Activated naive CD8-positive, alpha-beta T cell treated with anti-CD3 and anti-CD28 coated beads, Interleukin-2, amount 50 U/mL, for 16 hours (primary cell): ENCODE data around the gene TBL2.
A peak's percentile ranks its signal among the peaks of the same experiment; 100 is the strongest.
"Not testable (repeated sequence)": the region's sequence is repeated elsewhere in the genome, so short reads cannot be mapped to it uniquely, and the experiment has no call there.

Experiments used
- DNase-seq: peaks from one replicate; pipeline ENCODE4 v3.0.0-alpha.2; 2020; ENCODE audit warnings: low read depth, low spot score

TBL2 gene, protein sequence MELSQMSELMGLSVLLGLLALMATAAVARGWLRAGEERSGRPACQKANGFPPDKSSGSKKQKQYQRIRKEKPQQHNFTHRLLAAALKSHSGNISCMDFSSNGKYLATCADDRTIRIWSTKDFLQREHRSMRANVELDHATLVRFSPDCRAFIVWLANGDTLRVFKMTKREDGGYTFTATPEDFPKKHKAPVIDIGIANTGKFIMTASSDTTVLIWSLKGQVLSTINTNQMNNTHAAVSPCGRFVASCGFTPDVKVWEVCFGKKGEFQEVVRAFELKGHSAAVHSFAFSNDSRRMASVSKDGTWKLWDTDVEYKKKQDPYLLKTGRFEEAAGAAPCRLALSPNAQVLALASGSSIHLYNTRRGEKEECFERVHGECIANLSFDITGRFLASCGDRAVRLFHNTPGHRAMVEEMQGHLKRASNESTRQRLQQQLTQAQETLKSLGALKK

DNA sequence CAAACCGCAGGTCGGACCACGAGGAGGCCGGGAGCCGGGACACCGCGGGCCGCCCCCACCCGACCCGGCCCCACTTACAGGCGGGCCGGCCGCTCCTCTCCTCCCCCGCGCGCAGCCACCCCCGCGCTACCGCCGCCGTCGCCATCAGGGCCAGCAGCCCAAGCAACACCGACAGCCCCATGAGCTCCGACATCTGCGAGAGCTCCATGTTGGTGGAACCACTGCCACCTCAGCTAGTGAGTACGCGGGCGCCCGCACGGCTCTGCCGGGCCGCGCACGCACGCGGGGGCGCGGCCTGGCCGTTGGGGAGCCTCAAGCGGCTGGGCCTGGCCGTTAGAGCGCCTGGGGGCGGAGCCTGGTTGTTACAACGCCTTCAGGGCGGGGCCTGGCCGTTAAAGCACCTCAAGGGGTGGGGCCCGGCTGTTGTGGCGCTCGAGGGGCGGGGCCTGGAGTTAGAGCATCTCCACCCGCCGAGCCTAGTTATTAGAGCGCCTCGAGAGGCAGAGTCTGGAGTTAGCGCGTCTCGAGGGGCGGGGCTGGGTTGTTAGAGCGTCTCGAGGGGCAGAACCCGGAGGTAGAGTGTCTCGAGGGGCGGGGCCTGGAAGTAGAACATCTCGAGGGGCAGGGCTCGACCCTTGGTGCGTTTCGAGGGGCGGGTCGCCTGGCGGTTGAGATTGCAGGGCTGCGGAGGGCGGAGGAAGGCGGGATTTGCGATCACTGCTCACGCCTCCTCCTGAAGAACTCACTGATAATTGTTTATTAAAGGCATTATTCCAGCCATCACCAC lies at the start of gene TBL2:
Gene TBL2 (minus strand): TSS at position 238 of the 787 bp plus-strand sequence. CDS start 30 bp downstream, at position 208.
- DNase-seq: peak; percentile 97

DNA sequence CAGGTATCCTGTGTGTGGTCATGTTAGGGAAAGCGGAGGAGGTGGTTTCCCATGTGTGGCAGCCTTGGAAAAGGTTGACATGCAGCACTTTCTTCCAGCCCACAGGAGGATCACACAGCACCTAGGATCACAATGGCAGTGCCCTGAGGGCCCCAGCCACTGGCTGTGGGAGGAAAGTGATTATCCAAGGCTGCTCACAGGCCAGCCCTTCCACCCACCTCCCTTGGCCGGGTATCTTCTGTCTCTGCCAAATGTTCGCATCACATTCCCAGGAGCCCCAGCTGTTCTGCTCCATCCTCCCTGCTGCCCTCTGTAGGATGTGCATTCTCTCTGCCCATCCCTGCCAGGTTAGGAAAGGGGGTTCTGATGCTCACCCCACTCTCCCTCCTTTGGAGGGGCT lies 48.4 kb upstream of the TBL2 start:
- DNase-seq: no peak

DNA sequence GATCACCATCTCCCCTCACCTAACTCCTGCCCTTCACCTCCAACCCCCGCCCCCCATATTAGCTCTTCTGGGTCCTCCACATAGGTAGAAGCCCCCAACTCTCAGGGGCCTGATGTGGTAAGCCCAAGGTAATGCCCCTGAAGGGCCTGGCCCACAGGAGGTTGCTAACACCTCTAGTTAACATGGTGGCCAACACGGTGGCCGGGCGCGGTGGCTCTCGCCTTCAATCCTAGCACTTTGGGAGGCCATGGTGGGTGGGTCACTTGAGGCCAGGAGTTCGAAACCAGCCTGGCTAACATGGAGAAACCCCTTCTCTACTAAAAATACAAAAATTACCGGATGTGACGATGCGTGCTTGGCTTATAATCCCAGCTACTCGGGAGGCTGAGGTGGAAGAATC lies 46.9 kb upstream of the TBL2 start:
- DNase-seq: no peak

DNA sequence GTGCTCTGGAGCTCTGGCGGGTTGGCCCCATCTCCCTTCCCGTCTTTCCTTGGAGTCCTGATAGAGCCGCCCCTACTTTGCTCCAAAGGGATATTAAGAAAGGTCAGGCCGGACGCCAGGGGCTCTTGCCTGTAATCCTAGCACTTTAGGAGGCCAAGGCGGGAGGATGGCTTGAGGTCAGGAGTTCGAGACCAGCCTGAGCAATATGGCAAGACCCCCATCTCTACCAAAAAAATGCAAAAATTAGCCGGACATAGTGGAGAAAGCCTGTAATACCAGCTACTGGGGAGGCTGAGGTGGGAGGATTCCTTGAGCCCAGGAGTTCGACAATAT lies 46.3 kb upstream of the TBL2 start:
- DNase-seq: no peak

DNA sequence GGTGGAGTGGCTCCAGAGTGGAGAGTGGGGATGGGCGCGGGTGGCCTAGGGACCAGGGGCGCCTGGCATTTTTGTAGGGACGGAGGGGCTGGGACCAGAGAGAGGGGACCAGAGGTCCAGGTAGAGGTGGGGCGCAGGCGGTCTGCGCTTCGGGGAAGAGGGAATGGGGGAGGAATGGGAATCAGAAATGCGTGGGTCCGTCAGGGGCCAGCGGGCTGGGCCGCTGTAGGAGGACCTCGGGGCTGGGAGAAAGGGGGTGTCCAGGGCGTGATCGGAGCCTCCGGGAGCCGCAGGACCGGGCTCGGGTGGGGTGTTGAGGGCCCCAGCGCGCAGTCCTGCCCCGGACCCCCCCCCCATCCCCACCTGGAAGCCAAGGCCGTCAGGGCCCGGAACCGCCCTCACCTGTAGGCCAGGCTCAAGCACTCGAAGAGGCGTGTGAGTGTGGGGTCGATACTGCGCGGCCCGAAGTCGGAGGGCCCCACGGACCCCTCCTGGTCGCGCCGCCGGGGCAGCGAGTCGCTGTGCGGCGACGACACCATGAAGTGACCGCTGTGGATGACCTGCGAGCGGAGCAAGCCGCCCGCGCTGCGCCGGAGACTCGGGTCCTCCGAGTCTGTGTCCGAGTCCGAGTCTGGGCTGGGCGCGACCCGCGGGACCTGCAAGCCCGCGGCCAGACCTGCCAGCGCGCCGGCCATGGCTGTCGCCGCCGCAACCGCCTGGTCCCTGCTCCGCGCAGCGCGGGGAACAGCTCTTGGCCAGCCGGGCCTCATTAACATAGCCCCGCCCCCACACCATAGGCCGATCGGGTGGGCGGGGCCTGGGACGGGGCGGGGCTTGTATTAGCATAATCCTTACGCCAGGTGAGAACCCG lies 45.7 kb upstream of the TBL2 start, which contains the start of gene MLXIPL:
Gene MLXIPL (minus strand): TSS at position 725 of the 871 bp plus-strand sequence. CDS start 30 bp downstream, at position 695.
- DNase-seq: peak; percentile 41

DNA sequence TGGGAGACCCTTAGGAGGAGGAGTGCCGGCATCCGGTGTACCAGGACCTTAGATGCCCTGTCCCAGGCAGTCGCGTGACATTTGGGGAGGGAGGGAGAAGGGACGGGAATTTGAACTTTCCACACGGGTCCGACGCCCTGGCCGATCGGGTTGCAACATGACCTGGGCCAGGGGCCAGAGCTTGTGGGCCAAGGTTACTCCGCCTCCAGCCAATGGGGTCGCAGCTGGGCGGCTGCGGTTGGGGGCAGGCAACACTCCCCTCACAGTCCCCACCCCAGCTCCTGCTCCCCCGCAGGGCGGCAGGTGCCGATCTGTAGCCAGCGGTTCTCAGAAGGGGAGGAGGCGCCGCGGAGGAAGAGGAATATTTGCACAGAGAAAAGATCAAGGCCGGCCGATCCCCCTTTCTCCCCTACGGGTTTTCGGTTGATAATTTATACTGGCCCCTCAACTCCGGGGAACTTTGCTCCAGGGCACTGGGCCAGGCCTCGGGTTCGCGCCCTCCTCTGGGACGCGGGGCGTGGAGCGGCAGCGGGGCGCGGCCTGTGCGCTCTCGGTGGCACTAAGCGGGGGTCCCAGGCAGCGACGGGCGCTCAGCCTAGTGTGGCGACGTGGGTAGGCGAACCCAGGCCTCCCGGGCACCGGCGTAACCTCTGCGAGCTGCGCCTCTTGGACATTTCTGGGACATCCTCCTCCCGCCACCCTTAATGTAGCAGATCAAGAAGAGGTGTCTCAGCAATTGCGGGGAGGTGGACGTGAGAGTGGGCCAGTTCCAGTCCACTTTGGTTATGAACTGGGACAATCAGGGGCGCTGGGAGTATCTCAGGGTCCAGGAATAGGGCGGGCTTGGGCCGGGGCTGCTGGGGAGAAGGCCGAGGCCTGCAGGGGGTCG lies 44.8 kb upstream of the TBL2 start:
- no peak for DNase-seq

DNA sequence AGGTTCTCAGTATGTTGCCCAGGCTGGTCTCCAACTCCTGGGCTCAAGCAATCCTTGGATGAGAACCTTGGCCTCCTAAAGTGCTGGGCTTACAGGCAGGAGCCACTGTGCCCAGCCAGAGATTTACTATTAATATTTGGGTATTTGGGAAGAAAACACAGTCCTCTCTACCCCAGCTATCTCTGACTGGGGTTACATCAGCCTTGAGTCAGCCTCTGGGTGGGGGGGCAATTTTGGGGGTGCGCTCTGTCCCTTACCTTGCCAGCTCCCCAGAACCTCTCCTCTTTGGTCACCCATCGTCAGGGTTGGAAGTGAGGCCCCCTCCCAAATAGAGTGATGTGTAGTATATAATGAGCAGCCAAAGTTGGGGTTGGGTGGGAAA lies 44.1 kb upstream of the TBL2 start:
- no peak for DNase-seq

DNA sequence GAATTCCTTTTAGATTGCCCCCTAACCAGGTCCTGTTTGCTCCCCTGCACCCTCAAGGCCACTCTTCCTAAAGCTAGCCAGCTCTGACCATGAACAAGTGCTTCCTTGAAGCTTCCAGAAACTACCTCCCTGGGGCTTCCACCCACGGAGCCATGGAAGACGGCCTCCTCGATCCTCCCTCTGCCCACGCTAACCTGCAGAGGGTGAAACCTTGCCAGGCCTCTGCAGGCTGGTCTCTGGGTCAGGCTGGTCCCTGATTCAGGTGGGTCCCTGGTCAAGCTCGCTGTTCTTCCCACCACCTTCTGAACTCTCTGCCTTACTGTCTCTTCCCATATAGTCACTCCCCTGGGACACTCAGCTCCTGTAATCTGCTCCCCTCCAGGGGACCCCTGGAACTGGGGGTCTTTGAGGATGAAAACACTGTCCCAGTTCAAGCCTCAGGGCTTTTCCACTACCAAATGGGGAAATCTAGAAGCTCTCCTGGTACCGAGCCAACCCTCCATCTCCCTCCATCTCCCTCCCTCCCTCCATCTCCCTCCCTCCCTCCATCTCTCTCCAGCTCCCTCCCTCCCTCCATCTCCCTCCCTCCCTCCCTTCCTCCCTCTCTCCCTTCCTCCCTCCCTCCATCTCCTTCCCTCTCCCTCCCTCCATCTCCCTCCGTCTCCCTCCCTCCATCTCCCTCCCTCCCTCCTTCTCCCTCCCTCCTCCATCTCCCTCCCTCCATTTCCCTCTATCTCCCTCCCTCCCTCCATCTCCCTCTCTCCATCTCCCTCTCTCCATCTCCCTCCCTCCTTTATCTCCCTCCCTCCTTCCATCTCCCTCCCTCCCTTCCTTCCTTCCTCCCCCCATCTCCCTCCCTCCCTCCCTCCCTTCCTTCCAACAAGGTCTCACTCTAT lies 43.0 kb upstream of the TBL2 start:
- no peak for DNase-seq

DNA sequence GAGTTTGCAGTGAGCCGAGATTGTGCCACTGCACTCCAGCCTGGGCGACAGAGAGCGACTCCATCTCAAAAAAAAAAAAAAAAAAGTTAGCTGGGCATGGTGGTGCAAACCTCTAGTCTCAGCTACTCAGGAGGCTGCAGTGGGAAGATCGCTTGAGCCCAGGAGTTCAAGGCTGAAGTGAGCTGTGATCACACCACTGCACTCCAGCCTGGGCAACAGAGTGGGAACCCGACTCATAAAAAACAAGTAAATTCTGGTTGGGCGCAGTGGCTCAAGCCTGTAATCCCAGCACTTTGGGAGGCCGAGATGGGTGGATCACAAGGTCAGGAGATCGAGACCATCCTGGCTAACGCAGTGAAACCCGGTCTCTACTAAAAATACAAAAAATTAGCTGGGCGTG lies 41.0 kb upstream of the TBL2 start:
- DNase-seq: not testable (repeated sequence)

DNA sequence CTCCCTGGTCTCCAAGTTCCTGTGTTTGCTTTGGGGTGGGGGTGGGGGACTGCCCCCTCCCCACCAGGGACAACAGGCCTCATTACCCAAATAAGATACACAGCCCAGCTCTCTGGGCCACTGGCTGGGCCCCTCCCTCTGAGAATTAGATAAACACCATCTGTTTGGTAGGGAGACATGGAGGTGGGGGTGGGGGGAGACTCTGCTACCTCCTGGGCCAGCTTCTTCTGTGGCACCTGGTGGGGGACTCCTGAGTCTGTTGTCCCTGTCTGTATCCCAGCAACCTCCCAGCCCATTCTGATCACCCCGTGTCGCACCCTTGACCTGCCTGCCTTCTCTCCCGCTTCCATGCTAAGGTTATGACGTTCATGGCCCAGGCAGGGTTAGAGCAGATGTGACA lies 40.2 kb upstream of the TBL2 start:
- no peak for DNase-seq

DNA sequence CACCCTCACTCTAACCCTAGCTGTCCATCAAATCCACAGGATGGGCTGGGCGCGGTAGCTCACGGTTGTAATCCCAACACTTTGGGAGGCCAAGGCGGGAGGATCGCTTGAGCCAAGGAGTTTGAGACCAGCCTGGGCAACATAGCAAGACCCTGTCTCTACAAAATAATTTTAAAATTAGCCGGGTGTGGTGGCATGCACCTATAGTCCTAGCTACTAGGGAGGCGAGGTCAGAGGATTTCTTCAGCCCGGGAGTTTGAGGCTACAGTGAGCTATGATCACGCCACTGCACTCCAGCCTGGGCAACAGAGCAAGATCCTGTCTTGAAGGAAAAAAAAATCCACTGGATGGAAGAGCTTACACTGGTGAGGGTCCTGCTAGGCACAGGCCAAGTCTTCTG lies 39.1 kb upstream of the TBL2 start:
- not testable (repeated sequence) for DNase-seq

DNA sequence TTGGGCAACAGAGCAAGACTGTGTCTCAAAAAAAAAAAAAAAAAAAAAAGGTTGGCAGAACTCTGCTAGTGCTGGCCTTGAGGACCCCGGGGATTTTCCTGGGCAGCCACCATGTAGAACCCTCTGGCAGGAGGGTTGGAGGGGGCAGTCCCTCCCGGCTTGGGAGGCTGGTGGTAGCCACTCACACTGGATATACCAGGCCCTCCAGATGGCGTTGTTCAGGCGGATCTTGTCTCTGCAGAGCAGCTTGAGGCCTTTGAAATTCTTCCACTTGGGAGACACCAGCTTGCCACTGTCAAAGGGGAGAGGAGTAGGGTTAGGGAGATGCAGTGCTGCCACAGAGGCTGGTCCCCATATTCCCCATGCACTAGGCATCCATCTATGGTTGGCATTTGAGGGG lies 37.5 kb upstream of the TBL2 start:
- no peak for DNase-seq

DNA sequence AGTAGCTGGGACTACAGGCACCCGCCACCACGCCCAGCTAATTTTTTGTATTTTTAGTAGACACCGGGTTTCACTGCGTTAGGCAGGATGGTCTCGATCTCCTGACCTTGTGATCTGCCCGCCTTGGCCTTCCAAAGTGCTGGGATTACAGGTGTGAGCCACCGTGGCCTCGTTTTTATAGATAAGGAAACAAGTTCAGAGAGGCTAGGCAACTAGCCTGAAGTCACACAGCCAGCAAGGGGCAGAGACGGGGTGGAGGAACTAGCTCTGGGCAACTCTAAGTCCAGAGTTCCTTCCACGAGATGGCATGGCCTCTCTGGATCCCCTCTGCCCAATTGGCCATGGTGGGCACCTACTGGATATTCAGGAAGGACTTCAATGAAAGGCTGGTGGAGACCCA lies 36.6 kb upstream of the TBL2 start:
- not testable (repeated sequence) for DNase-seq

DNA sequence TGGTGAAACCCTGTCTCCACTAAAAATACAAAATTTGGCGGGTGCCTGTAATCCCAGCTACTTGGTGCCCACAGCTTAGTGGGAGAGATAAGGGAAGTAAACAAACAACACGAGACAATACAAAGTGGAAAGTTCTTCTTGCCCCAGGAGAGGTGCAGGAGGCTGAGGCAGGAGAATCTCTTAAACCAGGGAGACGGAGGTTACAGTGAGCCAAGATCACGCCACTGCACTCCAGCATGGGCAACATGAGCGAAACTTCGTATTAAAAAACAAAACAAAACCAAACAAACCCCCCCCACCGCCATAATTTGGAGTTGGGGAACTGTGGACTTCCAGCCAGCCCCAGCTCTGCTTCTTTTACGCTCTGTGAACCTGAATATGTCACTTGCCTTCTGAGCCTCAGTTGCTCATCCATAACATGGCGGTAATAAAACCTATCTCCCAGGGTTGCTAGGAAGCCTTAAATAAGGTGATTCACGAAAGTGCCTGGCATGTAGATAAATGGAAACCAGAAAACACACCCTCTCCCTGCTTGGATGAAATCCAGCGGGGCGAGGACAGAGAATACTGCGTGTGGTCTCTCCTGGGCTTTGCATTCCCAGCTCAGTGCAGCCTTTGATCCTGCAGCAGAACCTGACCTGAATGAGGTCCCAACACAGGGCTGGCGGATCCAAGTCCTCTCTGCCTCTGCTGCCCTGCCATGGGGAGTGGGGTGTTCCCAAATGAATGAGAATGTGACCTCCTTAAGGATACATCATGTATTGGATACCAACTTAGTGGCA lies 35.8 kb upstream of the TBL2 start:
- no peak for DNase-seq

DNA sequence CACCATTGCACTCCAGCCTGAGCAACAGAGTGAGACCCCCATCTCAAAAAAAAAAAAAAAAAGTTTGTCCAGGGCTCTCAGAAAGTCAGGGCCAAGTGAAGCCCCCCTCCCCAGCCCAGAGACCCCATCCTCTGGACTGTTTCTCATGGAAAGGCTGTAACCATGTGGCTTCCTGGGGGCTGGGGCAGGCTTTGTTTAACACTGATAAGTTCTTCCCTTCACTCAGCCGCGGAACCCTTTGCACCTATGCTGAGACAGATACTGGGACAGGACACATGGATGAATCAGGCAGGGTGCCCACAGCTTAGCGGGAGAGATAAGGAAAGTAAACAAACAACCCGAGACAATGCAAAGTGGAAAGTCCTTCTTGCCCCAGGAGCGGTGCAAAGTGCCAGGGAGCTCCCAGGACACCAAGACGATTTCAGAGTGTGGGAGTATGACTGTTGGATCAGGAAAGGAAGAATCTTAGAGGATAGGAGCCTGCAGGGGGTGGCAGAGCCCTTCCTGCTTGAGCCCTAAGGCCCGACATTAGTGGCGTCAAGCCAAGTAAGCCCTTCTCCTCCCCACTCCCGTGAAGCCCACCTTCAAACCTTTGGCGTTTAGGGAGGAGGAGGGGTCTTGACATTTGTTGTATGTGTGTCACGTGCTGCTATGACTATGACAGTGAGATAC lies 34.4 kb upstream of the TBL2 start:
- no peak for DNase-seq

DNA sequence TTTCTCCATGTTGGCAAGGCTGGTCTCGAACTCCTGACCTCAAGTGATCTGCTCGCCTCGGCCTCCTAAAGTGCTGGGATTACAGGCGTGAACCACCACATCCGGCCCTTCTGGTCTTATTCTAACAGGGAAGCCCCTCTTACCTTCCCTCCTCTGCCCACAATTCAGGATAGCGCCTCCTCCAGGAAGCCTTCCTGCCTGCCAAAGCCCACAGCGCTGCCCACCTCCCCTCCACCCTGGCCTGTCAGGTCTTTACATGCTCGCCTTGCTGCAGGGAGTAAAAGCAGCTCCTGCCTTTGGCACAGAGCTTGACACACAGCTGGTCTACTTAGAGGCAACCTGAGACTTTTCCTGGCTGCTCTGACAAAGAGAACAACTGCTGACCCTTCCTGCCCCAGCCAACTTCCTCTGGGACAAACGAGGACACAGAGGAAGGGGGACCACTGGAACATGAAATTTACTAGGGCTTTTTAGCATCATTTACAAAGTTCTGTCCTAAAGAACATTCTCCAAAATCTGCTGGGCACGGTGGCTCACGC lies 32.7 kb upstream of the TBL2 start:
- DNase-seq: no peak

DNA sequence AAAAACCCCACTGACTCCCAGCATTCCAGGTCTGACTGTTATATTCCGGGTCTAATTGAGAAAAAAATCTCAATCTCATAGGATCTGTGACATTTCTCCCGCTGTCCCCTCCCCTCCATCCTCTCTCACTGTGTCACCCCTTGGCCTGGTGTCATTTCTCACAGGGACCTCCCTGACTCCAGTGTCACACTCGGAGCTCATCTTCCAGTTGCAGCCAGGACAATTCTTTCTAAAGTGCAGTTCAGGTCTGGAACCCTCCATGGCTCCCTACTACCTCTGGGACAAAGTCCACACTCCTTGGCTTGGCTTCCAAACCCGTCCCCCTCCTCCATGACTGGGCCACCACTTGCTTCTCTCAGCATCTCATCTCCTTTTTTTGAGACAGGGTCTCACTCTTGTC lies 31.7 kb upstream of the TBL2 start:
- no peak for DNase-seq

DNA sequence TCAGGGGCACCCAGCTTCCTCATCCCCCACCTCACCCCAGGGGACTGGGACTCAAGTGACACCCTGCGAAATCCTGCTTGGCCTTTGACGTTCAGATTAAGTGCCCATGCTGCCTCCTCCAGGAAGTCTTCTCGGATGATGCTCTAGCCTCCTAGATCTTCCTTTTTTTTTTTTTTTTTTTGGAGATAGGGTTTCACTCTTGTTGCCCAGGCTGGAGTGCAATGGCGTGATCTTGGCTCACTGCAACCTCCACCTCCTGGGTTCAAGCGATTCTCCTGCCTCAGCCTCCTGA lies 29.3 kb upstream of the TBL2 start:
- not testable (repeated sequence) for DNase-seq
